ENCODE data around the gene AHCYL2.
"Not testable (repeated sequence)": the region's sequence is repeated elsewhere in the genome, so short reads cannot be mapped to it uniquely, and the experiment has no call there.

The AHCYL2 gene

DNA sequence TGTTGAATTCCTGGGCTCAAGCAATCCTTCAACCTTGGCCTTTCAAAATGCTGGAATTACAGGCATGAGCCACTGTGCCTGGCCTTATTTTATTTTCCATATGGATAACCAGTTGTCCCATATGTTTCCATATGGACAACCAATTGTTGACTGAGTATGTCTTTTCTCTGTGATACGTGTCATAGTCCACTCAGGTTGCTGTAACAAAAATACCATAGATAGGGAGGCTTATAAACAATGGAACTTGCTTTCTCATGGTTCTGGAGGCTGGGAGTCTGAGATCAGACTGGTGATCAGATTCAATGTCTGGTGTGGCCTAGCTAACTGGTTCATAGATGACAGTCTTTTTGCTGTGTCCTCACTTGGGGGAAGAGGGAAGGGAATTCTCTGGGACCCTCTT, 19.4 kb downstream of the AHCYL2 start:
- DNase-seq (ENCODE audit: low read depth), result no peak

DNA sequence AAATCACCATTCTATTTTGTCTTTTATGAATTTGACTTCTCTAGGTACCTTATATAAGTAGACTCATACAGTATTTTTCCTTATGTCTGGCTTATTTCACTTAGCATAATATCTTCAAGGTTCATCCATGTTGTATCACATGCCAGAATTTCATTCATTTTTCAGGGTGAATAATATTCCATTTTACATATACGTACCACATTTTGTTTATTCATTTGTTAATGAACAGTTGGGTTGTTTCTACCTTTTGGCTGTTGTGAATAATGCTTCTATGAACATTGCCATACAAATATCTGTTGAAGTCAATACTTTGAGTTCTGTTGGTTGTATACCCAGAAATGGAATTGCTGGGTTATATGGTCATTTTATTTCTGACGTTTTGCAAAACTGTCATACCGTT, 20.7 kb downstream of the AHCYL2 start:
- DNase-seq (ENCODE audit: low read depth), result no peak

DNA sequence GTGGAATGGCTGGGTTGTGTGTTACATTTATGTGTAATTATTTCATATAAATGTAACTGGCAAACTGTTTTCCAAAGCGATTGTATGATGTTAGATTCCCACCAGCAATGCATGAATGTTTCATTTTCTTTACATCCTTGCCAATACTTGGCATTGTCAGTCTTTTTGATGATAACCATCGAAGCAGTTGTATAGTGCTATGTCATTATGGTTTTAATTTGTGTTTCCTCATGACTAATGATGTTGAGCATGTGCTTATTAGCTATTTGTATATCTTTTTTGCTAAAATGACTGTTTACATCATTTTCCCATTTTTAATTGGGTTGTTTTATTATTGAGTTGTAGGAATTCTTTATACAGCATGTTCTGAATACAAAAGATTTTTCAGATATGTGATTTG, 22.3 kb downstream of the AHCYL2 start:
- no peak for DNase-seq (ENCODE audit: low read depth)

DNA sequence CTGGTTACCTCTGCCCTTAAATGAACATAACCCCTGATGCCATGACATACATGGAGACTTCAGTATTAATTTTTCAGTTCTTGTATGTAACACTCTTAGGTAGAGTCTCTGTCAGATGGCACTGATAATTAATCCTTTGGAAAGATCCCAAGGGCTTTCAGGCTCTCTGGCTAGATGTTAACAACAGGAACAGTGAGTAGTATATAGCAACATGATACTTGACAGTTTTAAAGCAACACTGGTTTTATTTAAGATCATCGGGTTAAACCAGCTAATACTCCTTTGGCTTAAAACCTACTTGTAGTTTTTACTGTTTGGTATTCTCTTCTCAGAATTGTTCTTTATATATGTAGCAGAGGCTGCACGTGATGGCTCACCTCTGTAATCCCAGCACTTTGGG, 27.3 kb downstream of the AHCYL2 start:
- DNase-seq (ENCODE audit: low read depth), result no peak

DNA sequence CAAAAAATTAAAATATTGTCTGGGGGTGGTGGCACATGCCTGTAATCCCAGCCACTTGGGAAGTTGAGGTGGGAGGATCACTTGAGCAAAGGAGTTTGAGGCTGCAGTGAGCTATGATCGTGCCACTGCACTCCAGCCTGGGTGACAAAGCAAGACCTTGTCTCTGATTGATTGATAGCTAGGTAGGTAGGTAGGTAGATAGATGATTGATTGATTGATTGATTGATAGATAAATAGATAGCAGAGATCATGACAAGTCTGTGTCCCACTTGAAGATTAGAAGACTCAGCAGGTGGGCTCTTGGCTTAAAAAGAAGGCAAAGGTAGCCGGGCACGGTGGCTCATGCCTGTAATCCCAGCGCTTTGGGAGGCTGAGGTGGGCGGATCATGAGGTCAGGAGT, 27.8 kb downstream of the AHCYL2 start:
- not testable (repeated sequence) for DNase-seq (ENCODE audit: low read depth)

DNA sequence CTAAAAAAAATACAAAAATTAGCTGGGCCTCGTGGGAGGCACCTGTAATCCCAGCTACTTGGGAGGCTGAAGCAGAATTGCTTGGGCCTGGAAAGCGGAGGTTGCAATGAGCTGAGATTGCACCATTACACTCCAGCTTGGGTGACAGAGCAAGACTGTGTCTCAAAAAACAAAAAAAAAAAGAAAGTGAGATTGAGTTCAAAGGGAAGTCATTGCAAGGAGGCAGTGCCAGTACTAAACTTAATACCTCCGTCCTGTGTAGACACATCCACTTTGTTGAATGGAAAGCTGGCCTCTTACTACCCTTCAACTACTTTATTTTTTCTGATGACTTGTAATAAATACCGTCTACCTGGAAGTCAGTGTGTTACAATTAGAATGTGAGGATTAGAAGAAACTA, 31.0 kb downstream of the AHCYL2 start:
- no peak for DNase-seq (ENCODE audit: low read depth)

DNA sequence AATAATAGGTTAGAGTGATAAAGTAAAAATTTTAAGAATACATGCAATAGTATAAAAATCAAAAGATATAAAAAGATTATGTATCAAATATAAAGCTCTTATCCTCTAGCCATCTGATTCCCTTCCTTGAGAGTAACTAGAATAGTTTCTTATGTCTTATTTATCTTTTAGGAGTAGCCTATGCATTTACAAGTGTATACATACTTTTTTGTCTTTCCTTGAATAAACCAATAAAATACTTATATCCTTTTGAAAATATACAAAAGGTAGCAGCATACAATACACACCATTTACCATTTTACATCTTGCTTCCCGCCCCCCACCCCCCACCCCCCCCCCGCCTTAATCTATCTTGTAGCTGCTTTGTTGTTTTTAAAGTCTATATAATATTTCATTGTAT, 31.4 kb downstream of the AHCYL2 start:
- no peak for DNase-seq (ENCODE audit: low read depth)

DNA sequence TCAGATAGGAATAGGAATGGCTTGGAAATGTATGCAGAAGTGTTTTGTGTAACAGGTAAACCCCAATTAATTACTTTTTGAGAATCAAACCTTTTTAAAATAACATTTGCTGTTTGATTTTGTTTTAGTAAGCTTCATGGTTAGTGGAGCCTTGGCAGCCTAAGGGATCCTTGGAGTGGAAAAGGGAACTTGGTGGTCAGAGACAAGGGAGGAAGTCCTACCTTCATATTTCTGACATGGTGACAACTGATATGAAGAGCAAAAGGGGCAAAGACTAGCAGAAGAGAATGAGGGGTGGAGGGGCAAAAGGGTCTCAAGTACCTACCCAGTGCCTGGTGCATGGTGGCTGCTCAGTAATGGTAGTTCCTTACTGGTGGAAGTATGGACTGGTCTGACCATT, 32.3 kb downstream of the AHCYL2 start:
- no peak for DNase-seq (ENCODE audit: low read depth)

DNA sequence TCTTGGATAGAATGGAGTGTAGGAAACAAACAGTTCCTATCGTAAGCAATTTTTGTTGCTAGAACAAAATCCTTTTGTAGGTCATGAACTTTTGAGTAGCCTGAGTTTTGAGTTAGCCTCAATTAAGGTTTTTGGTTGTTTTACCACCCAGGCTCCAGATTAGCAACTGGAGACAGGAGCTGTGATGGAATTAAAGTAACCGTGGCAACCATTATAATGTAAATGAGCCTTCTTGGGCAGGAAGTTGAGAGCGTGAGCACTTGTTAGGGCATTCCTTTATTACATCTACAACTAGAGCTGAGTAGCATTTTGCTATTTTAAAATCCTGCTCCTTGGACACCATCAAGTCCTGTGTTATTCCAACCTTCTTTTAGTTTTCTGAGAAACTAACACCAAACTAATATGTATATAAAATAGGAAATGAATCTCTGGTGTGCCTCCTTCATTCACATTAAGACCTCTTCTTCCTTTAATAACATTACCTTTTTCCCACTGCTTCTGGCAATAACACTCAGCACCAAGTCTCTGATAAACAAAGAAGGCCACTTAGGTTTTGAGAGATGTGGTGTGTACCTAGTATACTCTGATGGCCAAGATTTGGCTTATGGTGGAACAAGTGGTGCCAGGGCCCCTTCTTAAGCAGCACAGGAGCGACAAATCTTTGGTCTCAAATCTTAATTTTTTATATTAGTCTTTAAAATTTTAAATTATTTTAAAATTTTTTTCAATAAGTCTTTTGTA, 34.0 kb downstream of the AHCYL2 start:
- no peak for DNase-seq (ENCODE audit: low read depth)

DNA sequence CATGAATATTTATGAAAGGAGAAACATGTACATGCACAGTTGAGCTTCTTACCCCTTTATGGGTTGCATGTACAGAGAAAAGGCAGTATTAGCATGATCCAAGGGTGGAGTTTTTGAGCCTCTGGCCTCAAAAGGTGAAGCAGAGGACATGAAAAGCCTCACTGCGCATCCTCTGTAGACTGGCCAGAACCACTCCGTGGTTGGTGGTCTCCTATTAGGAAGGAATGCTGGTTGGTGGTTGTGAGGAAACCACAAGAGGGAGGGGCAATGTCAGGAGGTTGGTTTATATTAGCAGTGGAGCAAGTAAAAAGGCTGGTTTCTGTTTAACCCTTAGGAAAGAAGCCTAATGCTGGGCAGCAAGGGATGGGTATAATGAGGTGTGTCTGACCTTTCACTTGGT, 37.5 kb downstream of the AHCYL2 start:
- DNase-seq (ENCODE audit: low read depth), result no peak

DNA sequence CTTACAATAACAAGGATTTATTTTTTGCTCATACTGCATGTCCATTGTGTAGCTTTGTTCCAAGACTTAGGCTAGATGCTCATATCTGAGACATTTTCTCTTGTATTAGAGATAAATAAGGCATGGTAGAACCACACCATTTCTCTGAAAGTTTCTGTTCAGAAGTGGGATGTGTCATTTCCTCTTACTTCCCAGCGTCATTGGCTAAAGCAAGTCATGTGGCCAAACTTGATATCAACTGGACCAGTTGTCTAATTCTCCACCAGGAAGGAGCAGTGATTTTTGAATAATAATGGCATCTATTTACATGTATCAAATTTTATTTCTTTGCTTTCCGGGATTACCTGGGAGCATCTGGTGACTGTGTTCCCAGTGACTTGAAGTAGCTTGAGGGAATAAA, 38.3 kb downstream of the AHCYL2 start:
- DNase-seq (ENCODE audit: low read depth), result no peak

DNA sequence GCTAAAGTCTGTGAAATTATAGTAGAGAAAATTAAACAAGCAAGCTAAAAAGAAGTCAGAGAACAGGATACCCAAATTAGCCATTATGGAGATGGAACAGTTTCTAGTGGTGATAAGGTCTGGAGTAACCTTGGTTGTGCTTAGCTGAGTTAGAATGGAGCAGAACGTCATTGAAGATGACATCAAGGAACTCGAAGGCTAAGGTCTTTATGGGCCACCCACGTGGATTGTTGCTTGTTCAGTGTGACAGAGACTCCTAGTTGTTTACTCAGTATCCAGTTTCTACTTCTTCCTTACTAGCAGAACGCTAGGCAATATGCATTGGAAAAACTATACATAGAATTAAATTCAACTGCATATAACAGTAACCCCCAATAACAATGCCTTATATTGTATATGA, 39.7 kb downstream of the AHCYL2 start:
- no peak for DNase-seq (ENCODE audit: low read depth)

DNA sequence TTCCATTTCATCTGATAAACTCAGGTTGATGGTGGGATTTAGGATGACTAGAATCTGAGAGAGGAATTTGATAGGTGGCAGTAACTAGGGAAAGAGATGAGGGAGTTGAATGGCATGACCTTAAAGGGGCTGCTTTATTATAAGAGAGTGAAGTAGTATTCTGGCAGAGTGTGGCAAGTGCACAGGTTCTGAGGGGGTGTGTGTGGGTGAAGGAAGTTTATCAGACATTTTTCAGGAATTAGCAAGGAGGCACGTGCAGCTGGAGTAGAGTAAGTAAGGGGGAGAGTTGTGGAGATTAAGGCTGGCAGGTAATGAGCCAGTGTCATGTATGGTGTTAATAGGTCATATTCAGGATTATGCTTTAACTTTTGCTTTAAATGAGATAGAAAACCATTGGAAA, 40.5 kb downstream of the AHCYL2 start:
- DNase-seq (ENCODE audit: low read depth), result no peak

DNA sequence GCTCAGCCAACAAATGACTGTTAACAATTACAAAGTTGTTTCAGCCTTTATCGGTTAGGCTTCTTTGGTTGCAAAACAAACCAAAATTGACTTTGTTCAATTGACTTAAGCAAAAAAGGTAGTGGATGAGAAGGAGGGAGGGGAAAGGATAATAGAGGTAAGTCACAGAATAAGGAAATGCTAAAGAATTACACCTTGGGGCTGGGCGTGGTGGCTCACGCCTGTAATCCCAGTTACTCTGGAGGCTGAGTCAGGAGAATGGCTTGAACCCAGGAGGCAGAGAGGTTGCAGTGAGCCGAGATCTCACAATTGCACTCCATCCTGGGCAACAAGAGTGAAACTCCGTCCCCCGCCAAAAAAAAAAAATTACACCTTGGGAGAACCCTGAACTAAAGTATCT, 41.4 kb downstream of the AHCYL2 start:
- no peak for DNase-seq (ENCODE audit: low read depth)

DNA sequence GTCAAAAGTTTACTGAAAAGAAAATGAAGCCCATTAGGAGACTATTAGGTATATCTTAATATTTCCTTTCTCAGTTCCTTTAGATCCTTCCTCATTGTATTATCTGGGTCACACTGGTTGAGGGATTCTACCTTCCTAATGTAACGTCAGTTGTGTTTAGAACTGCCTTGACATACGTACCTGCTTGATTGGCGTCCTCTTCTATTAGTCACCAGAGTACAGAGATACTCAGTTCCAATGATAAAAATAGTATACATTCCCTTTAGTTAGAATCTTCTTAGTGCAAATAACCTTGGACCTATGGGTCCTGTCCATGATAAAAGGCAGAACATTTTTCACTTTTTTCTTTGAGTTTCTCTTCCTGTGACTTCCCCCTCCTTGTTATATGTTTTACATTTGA, 45.2 kb downstream of the AHCYL2 start:
- DNase-seq (ENCODE audit: low read depth), result no peak

DNA sequence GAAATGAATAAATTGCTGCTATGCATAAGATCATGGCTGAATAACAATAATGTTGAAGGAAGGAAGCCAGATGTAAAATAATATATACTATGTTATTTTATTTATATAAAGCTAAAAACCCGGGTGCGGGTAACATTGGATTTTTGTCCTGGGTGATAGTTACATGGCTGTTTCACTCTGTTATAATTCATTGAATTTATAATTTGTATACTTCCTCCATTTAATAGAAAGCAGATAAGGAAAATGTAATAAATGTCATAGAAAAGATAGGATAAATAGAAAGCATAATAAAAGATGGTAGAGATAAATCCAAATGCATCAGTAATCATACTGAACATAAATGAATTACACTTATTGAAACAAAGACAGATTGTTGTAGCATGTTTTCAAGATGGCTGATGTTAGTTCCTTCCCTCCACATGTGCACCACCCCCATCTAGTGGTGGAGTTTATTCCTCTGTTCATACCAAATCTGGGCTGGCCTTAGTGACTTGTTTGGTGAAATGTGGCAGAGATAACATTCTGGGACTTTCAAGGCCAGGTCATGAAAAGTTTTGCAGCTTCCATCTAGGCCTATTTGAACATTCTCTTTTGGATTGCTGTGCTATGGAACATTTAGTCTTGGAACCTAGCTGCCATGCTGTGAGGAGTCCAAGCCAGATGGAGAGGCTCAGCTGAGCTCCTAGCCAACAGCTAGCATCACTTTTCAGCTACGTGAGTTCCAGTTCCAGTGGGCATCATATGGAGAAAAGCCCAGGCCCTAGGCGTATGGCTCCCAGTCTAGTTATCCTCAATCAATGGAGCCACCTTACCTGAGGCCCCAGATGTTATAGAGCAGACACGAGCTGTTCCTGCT, 46.9 kb downstream of the AHCYL2 start:
- peak; percentile 62 for DNase-seq (ENCODE audit: low read depth)

DNA sequence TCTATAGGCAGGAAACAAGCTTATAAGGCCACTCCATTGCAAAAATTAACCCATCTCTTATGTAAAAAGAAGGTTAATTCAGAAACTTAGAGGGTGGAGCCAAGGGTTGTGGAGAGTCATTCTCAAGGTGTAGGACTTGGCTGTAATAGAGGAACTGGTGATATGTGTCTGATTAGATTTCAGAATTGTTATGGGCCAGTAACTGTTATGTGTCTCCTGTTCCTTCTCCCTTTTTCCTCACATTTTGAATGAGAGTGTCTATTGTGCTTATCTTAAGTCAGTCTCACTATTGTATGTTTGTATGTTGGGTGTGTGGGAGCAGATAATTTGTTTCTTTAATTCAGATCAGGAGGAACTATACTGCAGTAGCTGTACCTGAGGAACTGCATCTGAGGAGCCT, 49.1 kb downstream of the AHCYL2 start:
- DNase-seq (ENCODE audit: low read depth), result no peak

DNA sequence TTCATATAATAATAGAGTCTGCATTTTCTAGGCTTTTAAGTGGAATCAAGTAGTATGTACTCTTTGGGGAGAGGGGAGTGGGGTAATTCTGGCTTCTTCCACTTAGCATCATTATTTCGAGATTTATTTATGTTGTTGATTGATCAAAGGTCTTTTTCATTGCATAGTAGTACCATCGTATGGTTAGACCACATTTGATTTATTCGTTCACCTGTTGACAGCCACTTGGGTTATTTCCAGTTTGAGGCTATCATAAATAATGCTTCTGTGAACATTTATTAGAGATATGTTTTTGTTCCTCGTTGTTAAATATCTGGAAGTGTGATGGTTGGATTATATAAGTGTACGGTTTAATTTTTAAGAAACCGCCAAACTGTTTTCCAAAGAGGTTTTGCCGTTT, 52.8 kb downstream of the AHCYL2 start:
- no peak for DNase-seq (ENCODE audit: low read depth)

DNA sequence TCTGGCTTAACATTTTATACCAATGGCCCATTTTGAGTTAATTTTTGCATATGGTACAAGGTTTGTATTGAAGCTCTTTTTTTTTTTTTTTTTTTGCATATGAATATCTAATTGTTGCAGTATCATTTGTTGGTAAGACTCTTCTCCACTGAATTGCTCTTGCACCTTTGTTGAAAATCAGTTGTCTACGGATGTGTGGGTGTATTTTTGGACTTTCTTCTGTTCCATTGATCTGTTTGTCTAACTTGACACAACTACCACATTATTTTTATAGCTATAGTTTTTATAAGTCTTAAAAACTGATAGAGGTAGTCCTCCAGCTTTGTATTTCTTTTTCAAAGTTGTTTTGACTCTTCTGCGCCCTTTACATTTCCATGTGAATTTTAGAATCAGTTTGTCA, 53.9 kb downstream of the AHCYL2 start:
- no peak for DNase-seq (ENCODE audit: low read depth)

DNA sequence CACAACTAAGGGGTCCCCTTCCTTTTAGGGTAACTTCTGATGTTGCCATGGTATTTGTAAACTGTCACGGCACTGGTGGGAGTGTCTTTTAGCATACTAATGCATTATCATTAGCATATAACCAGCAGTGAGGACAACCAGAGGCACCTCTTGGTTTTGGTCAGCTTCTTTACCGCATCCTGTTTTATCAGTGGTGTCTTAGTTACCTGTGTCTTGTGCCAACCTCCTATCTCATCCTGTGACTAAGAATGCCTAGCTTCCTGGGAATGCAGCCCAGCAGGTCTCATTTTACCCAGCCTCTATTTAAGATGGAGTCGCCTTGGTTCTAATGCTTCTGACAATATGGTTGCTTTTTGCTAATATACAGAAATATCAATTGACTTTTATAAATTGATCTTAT, 54.9 kb downstream of the AHCYL2 start:
- DNase-seq (ENCODE audit: low read depth), result no peak

DNA sequence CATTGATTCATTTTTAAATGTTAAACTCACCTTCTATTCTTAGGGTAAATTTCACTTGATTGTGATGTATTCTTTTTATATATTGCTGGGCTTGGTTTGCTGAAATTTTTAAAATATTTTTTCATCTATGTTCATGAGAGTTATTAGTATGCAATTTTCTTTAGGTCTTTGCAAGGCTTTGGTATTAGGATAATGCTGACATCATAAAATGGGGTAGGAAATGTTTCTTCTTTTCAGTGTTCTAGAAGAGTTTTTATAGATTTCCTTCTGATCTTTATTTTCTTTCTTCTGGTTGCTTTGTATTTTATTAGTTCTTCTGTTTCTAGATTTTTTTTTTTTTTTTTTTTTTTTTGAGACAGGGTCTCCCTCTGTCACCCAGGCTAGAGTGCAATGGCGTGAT, 56.3 kb downstream of the AHCYL2 start:
- no peak for DNase-seq (ENCODE audit: low read depth)

DNA sequence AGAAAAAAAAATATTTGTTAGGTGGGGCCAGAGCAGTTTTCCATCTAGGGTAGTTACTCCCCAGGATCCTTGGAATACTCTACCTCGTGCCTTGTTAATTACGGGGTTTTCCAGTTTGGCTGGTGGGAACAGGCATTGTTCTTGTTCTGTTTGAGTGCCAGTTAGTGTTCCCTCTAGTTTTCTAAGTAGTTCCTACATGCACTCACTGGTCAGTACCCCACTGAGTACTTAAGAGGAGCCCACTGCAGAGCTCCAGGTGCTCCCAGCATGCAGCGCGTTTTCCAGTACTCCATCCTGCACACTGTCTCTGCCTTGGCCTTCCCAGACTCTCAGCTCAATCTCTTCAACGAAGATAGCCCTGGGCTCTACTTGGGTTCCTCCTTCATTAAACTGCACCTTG, 58.0 kb downstream of the AHCYL2 start:
- no peak for DNase-seq (ENCODE audit: low read depth)

DNA sequence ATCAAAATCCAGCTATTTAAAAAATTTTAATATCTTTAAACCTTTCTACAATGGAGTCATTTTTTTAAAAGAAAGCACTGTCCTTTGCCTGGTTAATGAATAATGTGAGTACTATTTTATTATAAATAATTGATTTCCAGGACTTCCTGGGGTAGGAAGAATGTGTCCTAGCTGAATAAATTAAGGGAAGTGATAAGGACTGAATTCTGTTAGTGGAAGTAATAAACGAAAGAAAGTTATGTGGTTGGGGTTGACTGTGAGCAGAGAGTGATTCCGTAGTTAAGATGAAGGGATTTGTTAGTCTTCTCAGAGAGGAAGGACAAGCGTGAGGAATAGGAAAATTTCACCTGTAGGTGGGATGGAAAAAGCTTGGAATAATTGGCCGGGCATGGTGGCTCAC, 59.1 kb downstream of the AHCYL2 start:
- no peak for DNase-seq (ENCODE audit: low read depth)

DNA sequence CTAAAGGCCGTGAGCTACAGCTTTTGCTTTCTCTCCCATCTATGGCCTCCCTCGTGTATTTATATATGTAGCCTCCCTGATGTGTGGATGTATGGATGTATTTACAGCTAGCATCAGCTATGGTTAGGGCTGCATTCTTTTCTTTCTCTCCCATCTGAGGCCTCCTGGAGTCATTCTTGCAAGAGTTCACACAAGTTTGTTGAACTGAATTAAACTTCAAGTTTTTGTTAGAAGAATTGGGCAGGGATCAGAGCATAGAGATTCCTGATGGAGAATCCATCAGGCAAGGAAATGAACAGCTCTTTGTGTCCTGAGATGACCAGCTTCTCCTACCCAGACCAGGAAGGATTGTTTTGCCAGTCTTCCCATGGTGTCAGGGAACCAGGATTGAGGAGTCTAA, 60.3 kb downstream of the AHCYL2 start:
- DNase-seq (ENCODE audit: low read depth), result no peak

All from stimulated activated CD4-positive, alpha-beta T cell treated with anti-CD3 and anti-CD28 coated beads, Interleukin-2, amount 100 ng/mL, for 4 hours (primary cell).